Cortex of kidney (tissue), 1 donor: ENCODE measurements around the gene ADAM22.

Experiments used
- DNase-seq: peaks from one replicate; lab custom pipeline; 2025; lab: John Stamatoyannopoulos, UW

The ADAM22 gene

DNA sequence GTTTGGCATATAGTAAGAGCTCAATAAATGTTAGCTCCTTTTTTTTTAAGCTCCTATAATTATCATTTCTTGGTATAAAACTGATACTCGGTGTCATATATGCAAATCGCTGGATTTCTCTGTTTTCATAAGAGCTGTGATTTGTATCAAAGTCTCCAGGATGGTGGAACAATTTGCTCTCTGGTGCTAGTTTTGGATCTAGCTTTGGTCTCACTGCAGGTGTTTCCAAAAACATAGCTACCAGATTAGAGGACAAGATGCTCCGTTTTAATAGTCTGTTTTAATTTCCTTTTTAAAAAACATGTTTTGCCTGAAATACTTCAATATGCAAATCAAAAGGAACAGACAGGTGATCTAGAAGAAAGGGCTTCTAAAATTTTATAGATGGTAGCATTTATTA lies 25.3 kb downstream of the ADAM22 start:
- no peak for DNase-seq

DNA sequence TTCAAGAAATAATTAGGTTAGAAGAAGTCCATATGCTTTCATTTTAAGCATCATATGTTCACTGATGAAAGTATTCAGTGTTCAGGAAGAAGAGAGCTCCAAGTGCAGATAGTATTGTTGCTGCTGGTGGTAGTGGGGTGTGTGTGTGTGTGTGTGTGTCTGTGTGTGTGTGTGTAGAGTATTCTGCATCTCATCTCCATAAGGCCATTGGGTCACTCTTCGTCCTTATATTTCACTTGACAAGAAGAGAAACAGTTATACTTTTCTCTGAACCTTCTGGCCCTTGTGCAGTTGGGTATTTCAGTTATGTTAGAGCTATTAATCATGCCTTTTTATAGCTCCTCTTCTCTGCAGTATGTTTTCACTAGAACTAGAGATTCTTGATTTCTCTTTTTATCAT lies 26.2 kb downstream of the ADAM22 start:
- no peak for DNase-seq

DNA sequence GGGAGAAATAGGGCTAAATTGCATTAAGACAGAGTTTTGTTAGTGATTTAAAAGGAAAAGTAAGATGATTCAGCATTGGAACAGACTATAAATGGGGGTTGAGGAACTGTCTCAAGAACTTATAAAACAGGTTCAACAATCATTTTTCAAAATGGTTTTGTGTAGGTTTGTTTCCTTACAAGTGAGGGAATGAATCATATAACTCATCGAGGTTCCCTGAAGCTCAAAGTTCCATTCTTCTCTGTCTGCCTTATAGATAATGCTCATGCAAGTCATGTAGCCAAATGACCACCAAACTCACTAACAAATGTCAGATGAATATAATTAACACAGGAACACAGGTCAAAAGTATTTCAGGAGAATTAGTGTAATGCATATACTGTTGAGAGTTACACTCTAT lies 27.7 kb downstream of the ADAM22 start:
- no peak for DNase-seq

- no peak for DNase-seq
Measured at GRCh38 chr7:87966271-87966670, 32.2 kb downstream of the ADAM22 start.

- no peak for DNase-seq
Measured at GRCh38 chr7:87968021-87968420, 34.0 kb downstream of the ADAM22 start.

- DNase-seq, result no peak
Measured at GRCh38 chr7:87982116-87982515, 48.1 kb downstream of the ADAM22 start.

GRCh38 chr7:87984088-87984487 lies 50.0 kb downstream of the ADAM22 start:
- DNase-seq, result no peak

DNA sequence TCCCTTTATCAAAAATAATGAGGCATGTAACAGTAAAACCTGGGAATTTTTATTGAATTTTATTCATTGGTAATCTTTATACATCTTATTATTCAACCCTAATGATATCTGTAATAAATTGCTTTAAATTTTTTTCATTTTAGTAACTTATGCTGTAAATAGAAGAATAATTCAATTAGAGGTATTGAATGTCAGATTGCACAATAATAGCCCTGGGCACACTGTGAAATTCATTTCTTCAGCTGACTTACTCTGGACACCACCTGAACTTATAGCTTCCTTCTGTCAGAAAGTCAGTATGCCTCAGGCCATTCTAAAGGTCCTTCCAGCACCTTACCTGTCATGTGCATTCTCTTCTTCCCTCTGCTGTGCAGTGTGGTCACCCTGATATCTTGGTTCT lies 59.2 kb downstream of the ADAM22 start:
- DNase-seq, result no peak

DNA sequence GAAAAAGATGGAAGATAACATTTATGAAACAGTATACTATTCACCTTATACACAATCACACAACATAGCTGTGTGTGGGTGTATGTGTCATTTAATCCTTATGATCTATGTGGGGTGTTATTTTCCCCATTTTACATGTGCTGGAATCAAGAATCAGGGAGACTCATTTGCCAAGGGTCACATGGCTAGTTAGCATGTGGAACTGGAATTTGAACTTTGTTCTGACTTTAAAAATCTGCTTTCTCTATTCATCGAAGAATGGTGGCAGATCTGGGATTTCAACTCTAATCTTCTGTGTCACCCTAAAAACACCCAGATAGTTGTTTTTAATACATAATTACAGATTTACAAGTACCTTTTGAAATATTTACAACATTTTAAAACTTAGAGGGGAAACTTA lies 65.2 kb downstream of the ADAM22 start:
- no peak for DNase-seq

DNA sequence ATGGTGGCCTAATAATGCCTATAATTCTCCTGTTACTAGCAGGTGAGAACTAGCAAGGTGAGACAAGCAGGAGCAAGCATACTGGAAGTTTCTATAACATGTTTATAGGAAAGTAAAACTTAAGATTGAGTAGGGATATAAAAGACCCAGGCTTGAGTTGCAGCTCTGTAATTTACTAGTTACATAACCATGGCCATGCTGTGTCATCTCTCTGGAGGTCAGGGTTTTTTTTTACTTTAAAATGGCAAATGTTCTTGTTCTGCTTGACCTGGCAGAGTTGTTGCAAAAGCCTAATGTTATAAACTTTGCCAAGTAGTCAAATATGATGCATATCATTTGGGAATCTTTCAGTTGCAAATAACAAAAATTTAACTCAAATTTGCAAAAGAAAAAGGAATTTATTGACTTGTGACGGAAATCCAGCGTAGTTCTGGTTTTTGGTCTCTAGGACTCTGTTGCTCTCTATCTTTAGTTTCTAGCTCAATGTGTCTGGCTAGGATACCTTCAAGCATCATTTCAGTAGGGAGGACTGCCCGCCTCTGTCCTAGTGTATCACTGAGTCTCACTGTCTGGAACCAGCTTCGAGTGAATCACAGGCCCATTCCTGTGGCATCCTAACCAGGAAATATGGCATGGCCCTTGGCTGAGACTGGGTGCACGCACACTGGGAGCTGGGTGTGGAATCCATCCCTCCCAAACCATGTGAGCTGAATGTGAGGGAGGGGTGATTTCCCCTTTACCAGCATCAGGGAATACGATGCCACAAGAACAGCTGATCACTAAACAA lies 67.9 kb downstream of the ADAM22 start:
- DNase-seq, result no peak

DNA sequence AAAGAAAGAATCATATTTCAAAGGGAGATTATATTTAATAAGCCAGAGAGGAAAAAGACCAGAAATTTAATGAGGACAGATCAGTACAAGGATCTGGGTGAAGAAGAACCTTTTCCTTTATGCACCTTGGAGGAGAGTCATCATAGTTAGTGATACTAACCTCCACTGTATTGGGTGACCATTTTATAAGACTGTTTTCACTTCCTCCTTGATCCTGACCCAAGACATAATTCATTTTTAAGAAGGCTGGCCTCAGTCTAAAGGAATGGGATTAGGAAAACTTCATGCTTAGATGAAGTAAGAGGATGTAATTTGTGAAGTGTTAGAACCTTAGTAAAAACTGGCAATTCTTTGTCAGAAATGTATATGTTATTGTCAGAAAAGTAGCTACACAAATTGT lies 68.6 kb downstream of the ADAM22 start:
- no peak for DNase-seq

DNA sequence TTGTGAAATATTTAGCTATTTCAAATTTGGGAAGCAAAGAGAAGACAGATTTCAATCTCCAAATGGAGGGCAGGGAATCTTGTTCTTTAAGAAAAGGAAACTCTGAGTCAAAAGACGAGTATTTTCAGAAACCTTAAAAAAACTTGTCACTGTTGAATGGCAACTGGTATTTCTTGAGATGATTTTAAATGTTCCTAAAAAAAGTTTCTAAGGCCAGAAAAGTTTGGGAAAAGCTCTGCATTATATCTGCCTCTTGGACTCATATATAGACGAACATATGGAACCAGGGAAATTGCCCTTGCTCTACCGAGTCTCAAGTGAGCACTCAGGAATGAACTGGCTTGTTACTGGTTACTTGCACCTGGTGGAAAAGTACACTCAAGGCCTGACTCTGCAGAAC lies 69.5 kb downstream of the ADAM22 start:
- DNase-seq, result no peak

GRCh38 chr7:88005191-88005590 lies 71.1 kb downstream of the ADAM22 start:
- DNase-seq, result no peak

- DNase-seq, result no peak
Measured at GRCh38 chr7:88009651-88010050, 75.6 kb downstream of the ADAM22 start.

GRCh38 chr7:88012086-88012485 lies 78.0 kb downstream of the ADAM22 start:
- no peak for DNase-seq

GRCh38 chr7:88013981-88014380 lies 79.9 kb downstream of the ADAM22 start:
- DNase-seq, result no peak

DNA sequence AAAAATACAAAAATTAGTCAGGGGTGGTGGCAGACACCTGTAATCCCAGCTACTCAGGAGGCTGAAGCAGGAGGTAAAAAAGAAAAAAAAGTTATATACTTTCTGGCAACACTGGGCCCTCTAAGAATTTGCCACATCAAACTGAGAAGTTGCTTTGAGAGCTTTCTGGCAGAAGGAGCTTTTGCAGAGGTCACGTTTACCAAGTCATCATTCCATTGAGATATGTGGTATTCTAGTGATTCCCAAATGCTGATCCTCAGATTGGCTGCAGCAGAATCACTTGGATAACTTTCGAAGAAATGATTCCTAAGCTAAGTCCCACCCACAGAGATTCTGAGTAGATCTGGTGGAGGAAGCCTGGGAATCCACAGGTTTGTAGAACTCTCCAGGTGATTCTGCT lies 80.5 kb downstream of the ADAM22 start:
- no peak for DNase-seq

- DNase-seq, result no peak
Measured at GRCh38 chr7:88015309-88015708, 81.3 kb downstream of the ADAM22 start.

GRCh38 chr7:88018501-88018900 lies 84.5 kb downstream of the ADAM22 start:
- DNase-seq, result no peak

GRCh38 chr7:88020953-88021665 lies 87.1 kb downstream of the ADAM22 start:
- no peak for DNase-seq

GRCh38 chr7:88027724-88028123 lies 93.7 kb downstream of the ADAM22 start:
- no peak for DNase-seq

GRCh38 chr7:88034083-88034695 lies 100.1 kb downstream of the ADAM22 start:
- DNase-seq, result no peak

GRCh38 chr7:88037050-88037449 lies 103.0 kb downstream of the ADAM22 start:
- DNase-seq, result no peak
